Measurements from ENCODE around the gene KLHL40. TPM values are rescaled to one million over a fixed set of nuclear protein-coding genes. Genes with fewer than 3 reads are reported as not detected.
A peak's percentile ranks its signal among the peaks of the same experiment; 100 is the strongest.

Gene KLHL40
- polyA plus RNA-seq, 1 donor (not counting 4 experiments of a cell fraction or from before 2014, with no cell fraction given) = not detected

DNA sequence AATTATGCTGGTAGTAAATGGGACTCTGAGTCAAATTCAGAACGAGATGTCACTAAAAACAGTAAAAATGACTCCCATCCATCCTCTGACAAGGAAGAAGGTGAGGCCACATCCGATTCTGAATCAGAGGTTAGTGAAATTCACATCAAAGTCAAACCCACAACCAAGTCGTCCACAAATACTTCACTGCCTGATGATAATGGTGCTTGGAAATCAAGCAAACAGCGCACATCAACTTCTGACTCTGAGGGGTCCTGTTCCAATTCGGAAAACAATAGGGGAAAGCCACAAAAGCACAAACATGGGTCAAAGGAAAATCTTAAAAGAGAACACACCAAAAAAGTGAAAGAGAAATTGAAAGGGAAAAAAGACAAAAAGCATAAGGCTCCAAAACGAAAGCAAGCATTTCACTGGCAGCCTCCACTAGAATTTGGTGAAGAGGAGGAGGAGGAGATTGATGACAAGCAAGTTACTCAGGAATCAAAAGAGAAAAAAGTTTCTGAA lies 46.9 kb upstream of the KLHL40 start:
- H3K9ac ChIP-seq (ENCODE audit: control insufficient read depth, extremely low read depth, insufficient read depth, low read length) = no peak overlapping the region
- no peak for TF ChIP-seq EZH2 (IDR thresholded peaks at IDR 0.05; ENCODE audit: low read length)
- TF ChIP-seq, protein P1, sequence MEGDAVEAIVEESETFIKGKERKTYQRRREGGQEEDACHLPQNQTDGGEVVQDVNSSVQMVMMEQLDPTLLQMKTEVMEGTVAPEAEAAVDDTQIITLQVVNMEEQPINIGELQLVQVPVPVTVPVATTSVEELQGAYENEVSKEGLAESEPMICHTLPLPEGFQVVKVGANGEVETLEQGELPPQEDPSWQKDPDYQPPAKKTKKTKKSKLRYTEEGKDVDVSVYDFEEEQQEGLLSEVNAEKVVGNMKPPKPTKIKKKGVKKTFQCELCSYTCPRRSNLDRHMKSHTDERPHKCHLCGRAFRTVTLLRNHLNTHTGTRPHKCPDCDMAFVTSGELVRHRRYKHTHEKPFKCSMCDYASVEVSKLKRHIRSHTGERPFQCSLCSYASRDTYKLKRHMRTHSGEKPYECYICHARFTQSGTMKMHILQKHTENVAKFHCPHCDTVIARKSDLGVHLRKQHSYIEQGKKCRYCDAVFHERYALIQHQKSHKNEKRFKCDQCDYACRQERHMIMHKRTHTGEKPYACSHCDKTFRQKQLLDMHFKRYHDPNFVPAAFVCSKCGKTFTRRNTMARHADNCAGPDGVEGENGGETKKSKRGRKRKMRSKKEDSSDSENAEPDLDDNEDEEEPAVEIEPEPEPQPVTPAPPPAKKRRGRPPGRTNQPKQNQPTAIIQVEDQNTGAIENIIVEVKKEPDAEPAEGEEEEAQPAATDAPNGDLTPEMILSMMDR (optimal IDR thresholded peaks at IDR 0.05 in 1 of 3, IDR thresholded peaks at IDR 0.05 in 1 of 3, conservative IDR thresholded peaks at IDR 0.05 in 1 of 3; ENCODE audit: extremely low read depth in 1 of 3, insufficient read depth in 2 of 3, low read length in 3 of 3) = no peak
- H3K4me3 ChIP-seq (ENCODE audit: control insufficient read depth in 2 of 3, extremely low read depth in 1 of 3, insufficient read depth in 2 of 3, low read depth in 1 of 3, low read length in 3 of 3) = no peak overlapping the region
- no peak overlapping the region for H2AFZ ChIP-seq (ENCODE audit: control insufficient read depth, low read length)
- no peaks in the 10 kb centered on the region for H3K9me1 ChIP-seq (ENCODE audit: control insufficient read depth, extremely low read depth, insufficient read depth, low read length)
- peaks cover 9% of the 10 kb centered on the region for H3K4me1 ChIP-seq (ENCODE audit: control insufficient read depth, extremely low read depth, insufficient read depth, low read length)
- DNase-seq (ENCODE audit: low read depth, low spot score) = no peak
- H3K27ac ChIP-seq (ENCODE audit: control insufficient read depth, insufficient read depth, low read length) = no peak overlapping the region
- FAIRE-seq = no peak
- H3K79me2 ChIP-seq (ENCODE audit: control insufficient read depth, insufficient read depth, low read length) = no peaks in the 10 kb centered on the region
- dilution Hi-C loops (cut with MboI; ENCODE audit: extremely low pct_ligation_motif_present, low sequenced_read_pairs) = no loop called here
- no peak overlapping the region for H3K4me2 ChIP-seq (ENCODE audit: control insufficient read depth, extremely low read depth, insufficient read depth, low read depth, low read length)
- H3K27me3 ChIP-seq (ENCODE audit: control insufficient read depth, extremely low read depth, insufficient read depth, low read length) = no peaks in the 10 kb centered on the region
- H4K20me1 ChIP-seq (ENCODE audit: control insufficient read depth, extremely low read depth, insufficient read depth, low read length) = peaks cover 5% of the 10 kb centered on the region
- H3K36me3 ChIP-seq (ENCODE audit: control insufficient read depth in 2 of 2, extremely low read depth in 1 of 2, insufficient read depth in 2 of 2, low read length in 2 of 2) = peaks cover 21 to 54% of the 10 kb centered on the region in 2 experiments
- H3K9me3 ChIP-seq (ENCODE audit: control insufficient read depth, low read depth, low read length) = no peaks in the 10 kb centered on the region

DNA sequence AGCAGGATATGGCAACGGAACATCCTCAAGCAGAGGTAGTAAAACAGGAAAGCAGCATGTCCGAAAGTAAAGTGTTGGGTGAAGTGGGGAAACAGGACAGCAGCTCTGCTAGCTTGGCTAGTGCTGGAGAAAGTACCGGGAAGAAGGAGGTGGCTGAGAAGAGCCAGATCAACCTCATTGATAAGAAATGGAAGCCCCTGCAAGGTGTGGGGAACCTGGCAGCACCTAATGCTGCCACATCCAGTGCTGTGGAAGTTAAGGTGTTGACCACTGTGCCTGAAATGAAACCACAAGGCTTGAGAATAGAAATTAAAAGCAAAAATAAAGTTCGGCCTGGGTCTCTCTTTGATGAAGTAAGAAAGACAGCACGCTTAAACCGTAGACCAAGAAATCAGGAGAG lies 46.1 kb upstream of the KLHL40 start:
- Histone ChIP-seq H3K4me1 (ENCODE audit: control insufficient read depth, extremely low read depth, insufficient read depth, low read length) (peaks cover 9% of the 10 kb centered on the region), H3K9me1 (ENCODE audit: control insufficient read depth, extremely low read depth, insufficient read depth, low read length) (no peaks in the 10 kb centered on the region), H3K4me2 (ENCODE audit: control insufficient read depth, extremely low read depth, insufficient read depth, low read depth, low read length) (no peak overlapping the region), H3K9me3 (ENCODE audit: control insufficient read depth, low read depth, low read length) (no peaks in the 10 kb centered on the region), H3K27me3 (ENCODE audit: control insufficient read depth, extremely low read depth, insufficient read depth, low read length) (no peaks in the 10 kb centered on the region), H3K27ac (ENCODE audit: control insufficient read depth, insufficient read depth, low read length) (no peak overlapping the region), H4K20me1 (ENCODE audit: control insufficient read depth, extremely low read depth, insufficient read depth, low read length) (peaks cover 5% of the 10 kb centered on the region), H2AFZ (ENCODE audit: control insufficient read depth, low read length) (no peak overlapping the region), H3K36me3 (ENCODE audit: control insufficient read depth in 2 of 2, extremely low read depth in 1 of 2, insufficient read depth in 2 of 2, low read length in 2 of 2) (peaks cover 25 to 46% of the 10 kb centered on the region in 2 experiments), H3K9ac (ENCODE audit: control insufficient read depth, extremely low read depth, insufficient read depth, low read length) (no peak overlapping the region), H3K79me2 (ENCODE audit: control insufficient read depth, insufficient read depth, low read length) (no peaks in the 10 kb centered on the region), H3K4me3 (ENCODE audit: control insufficient read depth in 2 of 3, extremely low read depth in 1 of 3, insufficient read depth in 2 of 3, low read depth in 1 of 3, low read length in 3 of 3) (no peak overlapping the region)
- FAIRE-seq = peak; percentile 17
- no peak for DNase-seq (ENCODE audit: low read depth, low spot score)
- TF ChIP-seq, protein P1 (optimal IDR thresholded peaks at IDR 0.05 in 1 of 3, IDR thresholded peaks at IDR 0.05 in 1 of 3, conservative IDR thresholded peaks at IDR 0.05 in 1 of 3; ENCODE audit: extremely low read depth in 1 of 3, insufficient read depth in 2 of 3, low read length in 3 of 3) = no peak
- TF ChIP-seq EZH2 (IDR thresholded peaks at IDR 0.05; ENCODE audit: low read length) = no peak
- dilution Hi-C loops (cut with MboI; ENCODE audit: extremely low pct_ligation_motif_present, low sequenced_read_pairs) = no loop called here
